Fibroblast of peridontal ligament (primary cell): ENCODE results near the gene HOXB5.
A peak's percentile ranks its signal among the peaks of the same experiment; 100 is the strongest.

Source experiments
- DNase-seq: peaks from one replicate; pipeline ENCODE4 v3.0.0-alpha.2; 2010; ENCODE audit errors: extremely low read depth

HOXB5 gene

DNA sequence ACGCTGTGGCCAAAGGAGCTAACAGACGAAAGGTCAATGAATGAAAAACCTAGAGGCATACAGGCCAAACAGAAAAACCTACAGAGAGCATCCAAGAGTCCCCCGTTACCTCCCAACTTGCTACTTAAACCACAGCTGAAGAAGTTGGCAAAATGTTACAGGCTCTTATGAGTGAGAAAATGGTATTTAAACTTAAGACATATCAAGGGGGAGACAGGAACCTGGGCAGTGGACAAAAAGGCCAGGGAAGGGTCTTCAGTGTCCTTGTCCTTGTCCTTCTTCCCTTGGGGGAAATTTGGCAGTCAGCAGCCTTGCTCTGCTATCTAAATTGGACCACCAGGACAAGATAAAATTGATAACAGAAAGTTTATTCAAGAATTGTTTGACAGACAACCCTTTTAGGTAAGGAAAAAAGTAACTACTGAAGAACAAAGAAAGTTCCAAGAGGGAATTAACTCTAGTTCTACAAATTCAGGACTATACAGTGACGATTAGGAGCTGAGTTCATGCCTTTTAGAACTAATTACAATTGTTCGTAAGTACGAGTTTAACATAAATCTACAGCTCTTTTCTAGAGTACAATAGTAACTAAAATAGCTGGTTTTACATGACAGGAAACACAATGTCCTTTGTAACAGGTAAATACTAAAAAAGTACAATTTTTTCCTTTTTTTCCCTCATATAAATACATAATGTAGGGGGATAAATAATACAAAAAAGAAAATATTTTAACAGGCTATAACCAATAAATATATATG lies 44.9 kb downstream of the HOXB5 start:
- DNase-seq: no peak

DNA sequence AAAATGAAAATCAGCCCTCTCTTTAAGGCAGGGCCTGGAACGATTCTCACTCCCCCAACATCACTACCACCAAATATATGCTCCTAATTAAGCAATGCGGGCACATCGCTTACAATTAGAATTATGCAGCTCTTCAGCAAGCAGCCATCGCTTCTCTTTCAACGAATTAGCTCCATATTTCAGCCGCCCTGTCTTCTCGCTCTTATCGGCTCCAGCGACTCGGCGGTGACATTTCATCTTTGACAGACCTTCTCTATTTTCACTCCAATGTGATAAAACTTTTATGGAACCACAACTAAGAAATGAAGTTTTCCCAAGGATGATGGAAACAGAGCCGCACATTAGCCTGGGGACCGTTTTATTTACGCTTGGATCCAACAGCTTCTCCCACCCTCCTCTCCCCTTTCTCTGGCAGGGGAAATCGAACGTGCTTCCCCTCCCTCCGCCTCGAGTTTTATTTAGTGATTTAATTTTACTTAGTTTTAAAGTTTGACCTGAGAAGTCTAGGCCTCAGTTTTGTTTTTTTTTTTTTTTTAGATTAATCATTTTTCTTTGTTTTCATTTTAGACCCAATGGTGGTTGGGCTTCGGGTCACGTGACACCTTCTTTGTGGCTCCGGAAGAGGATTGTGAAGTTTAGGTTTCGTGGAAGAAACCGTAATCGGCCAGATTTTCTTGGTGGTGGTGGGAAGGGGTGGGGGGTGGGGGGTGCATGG lies 45.6 kb downstream of the HOXB5 start:
- no peak for DNase-seq

GRCh38 chr17:48546924-48547807 lies 46.4 kb downstream of the HOXB5 start:
- peak; percentile 2 for DNase-seq

DNA sequence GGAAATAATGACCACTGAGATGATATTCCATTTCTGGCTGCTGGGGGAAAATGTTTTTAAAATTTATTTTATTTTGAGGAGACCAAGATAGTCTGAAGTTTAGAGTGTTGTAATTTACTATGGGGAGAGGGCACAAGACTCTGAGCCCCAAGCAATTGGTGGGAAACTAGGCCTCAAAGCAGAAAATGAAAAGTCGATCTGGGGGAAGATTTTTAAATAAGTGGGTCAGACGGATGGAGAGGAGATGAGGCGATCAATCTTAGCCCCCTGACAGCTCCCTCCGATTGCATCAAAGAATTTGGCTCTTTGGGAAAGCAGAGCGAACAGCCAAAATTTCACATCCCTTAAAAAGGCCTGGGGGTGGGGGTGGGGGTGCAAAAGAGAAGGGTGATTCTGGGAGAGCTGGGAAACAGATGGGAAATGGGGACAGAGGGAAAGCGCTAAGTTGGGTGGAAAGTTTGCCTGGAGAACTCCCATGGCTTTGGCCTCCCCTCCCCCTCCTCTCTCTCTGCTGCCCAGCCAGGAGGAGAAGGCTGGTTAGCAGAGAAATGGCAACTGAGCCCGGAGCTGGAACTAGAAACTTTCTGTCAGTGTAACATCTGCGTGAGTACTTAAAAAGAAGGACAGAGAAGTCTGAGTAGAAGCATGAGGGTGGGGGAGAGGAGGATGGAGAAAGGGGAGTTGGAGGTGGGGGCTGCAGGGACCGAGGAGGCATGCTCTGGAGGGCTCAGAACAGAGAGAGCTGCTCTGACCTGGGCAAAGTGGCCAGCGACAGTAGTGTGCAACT lies 47.2 kb downstream of the HOXB5 start:
- no peak for DNase-seq

DNA sequence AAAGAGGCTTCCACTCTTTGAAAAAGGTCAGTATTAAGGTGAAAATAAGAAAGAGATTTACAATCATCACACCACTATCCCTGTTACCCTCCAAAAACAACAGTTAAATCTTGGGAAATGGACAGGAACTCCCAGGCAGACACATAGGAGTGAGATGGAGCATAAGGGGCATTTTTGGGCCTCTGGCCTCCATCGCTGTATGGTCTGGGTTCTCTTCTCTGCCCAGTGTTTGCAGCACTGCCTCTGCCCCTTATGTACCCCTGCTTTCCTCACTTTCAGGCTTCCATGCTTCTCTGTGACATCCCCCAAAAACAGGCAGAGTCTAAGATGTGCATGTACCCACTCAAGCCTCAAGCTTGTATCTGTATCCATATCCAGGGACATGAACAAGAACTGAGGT lies 48.0 kb downstream of the HOXB5 start:
- no peak for DNase-seq

GRCh38 chr17:48545022-48545375 lies 48.6 kb downstream of the HOXB5 start, which contains the start of gene HOXB2:
Gene HOXB2, minus strand, starts transcription at chr17:48545109. Its CDS starts 198 bp downstream, at chr17:48544911.
- no peak for DNase-seq

DNA sequence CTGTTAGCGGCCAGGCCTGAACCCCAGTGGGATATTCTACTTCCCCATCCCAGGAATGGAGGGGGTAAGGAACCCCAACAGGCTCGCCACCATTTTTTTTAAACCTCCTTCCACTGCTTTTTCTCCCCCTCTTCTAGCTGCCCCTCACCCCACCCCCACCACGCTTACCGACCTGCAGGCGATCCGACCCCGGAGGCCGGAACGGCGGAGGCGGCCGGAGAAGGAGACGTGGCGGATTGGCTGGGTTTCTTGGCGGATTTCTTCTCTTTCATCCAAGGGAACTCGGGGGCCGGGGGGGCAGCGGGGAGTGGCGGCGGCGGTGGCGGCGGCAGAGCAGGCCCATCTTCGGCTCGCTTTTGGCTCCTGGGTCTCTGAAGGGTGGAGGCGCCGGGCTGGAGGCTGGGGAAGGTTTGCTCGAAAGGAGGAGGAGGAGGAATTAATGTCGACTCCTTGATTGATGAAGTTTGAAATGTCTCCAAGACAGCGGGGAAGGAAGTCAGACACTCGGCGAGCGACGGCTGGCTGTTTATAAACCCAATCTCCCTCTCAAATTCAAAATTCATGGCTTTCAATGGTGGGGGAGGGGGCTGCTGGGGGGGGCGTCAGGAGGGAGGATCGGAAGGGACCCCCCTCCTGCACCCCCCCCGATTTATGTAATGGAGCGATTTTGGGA lies 49.1 kb downstream of the HOXB5 start:
- DNase-seq: no peak

DNA sequence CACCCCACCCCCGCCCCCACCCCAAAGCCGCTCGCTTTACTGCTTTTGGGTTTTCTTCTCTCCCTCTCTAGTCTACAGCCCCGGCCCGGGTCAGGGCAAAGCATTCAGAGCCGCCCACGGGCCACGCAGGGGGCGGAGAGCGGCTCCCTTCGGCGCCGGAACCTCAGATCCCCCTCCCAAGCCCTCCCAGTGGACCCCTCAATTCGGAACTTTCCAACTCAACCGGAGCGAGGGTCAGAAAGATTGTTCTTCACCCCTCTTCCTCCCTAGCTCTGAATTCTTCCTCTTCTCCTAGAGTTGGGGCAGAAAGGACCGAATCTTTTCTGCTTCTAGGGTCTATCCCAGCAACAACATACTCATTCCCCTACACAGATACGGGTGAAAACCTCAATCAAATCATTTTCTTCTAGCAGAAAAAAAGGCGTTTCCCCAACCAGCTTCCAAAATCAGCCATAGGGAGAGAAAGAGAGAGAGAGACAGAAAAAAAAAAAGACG lies 49.7 kb downstream of the HOXB5 start:
- no peak for DNase-seq

DNA sequence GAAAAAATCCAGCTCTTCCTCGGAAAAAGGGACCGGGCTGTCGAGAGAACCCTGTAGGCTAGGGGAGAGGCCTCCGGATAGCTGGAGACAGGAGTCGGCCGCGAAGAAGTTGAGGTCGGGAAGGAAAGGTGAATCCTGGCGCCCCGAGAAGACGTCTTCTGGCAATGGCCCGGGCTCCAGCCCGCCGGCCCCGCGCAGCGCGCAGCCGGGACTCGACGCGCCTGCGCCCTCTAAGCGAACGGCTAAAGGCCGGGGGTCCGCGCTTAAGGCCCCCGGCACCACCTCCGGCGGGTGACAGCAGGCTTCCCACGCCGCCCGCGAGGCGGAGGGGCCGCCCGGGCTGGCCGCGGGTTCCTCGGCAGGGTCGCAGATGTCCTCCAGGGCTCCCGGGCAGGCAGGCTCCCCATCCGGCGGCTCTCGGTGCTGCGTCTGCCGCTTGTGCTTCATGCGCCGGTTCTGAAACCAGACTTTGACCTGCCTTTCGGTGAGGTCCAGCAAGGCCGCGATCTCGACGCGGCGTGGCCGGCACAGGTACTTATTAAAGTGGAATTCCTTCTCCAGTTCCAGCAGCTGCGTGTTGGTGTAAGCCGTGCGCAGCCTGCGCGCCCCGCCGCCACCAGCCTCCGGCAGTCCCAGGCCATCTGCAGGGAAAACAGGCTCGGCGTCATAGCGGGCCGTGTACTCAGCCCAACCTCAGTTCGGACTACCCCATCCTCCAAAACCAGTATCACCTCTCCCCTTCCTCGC lies 50.3 kb downstream of the HOXB5 start:
- DNase-seq: peak; percentile 6

GRCh38 chr17:48542698-48543106 lies 50.9 kb downstream of the HOXB5 start:
- DNase-seq: no peak

- DNase-seq: no peak
These were observed 51.4 kb downstream of the HOXB5 start for GRCh38 chr17:48542114-48542656.

GRCh38 chr17:48541577-48542113 lies 51.9 kb downstream of the HOXB5 start:
- no peak for DNase-seq
